ENCODE results near the gene NCK2.

Gene NCK2

DNA sequence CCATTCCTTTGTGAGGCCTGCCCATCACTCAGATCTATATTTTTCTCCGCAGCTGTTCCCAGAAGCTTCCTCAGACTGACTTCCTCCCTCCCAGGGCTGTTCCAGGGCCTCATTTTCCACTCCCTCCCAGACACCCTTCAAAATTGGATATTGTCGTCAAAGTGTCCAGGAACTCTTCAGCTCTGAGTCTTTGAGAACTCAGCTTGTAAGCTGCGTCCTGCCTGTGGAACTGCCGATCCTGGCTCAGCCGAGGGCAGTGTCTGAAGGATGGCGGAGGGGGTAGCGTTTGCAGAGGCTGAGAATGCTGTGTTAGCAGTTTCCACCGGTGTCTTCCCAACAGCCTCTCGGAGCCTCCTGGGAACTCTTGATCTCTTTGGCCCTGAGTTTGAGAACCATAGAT, 27.1 kb downstream of the NCK2 start:
- in situ Hi-C loops (cut with MboI; ENCODE audit: low pct_unique_long_range_greater_than_20kb, low sequenced_read_pairs, unreplicated experiment), result no loop called here
- DNase-seq (ENCODE audit: low spot score), result no peak
- no peak for TF ChIP-seq CTCF (IDR thresholded peaks at IDR 0.05; ENCODE audit: extremely low read depth, insufficient read depth, missing control alignments)

DNA sequence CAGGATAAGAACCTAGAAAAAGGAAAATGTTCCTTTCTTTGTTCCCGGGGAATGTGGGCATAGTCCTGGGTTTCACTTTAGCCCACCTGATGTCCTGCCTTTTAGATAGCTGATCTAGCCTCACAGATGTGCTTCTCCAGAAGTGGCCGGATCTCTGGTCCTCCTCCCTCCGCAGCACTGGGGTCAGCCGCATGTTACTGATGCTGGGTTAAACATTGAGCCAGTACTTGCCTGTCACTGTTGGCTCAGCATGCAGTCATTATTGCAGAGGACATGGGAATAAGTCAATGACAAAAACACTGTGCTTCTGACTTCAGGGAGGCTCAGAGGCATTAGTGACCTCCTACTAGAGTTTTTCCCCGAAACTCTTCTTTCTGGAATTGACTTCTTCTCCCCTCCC, 27.6 kb downstream of the NCK2 start:
- no peak for TF ChIP-seq CTCF (IDR thresholded peaks at IDR 0.05; ENCODE audit: extremely low read depth, insufficient read depth, missing control alignments)
- in situ Hi-C loops (cut with MboI; ENCODE audit: low pct_unique_long_range_greater_than_20kb, low sequenced_read_pairs, unreplicated experiment), result no loop called here
- no peak for DNase-seq (ENCODE audit: low spot score)

DNA sequence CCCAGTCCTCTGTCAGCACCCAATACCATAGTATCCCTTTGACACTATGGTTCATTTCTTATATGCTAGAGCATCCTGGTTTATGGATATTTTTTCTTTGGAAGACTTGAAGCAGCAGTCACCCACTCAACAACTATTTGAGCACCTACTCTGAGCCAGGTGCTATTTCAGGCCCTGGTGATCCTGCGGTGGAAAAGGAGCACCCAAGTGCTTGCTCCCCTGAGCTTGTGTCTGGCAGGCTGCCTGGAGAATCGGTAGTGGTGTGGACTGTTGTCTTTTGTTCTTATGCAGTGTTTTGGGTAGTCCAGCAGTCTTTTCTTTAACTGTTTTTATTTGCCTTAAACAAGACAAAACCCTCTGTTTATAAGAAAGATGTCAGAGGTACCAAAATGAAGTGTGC, 28.9 kb downstream of the NCK2 start:
- in situ Hi-C loops (cut with MboI; ENCODE audit: low pct_unique_long_range_greater_than_20kb, low sequenced_read_pairs, unreplicated experiment), result no loop called here

DNA sequence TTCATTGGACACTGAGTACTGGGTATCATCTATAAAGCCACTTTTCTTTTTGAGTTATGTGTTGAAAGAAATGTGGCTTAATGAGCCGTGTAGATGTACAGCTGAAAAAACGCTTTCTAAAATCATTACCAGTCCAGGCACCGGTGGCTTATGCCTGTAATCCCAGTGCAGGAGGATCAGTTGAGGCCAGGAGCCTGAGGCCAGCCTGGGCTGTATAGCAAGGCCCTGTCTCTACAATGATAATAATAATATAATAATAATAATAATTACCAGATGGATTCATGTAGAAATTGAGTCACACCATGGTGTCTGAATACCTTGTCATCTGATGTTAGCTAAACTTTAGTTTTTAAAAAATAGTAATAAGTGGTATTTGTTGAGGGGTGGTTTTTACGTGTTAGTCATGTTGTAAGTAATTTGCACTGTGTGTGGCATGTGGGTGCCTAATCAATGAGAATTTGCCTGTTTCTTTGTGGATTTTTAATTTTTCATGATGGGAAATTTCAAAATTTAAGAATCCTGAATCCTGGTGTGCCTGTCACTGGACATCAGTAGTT, 30.1 kb downstream of the NCK2 start:
- in situ Hi-C loops (cut with MboI; ENCODE audit: low pct_unique_long_range_greater_than_20kb, low sequenced_read_pairs, unreplicated experiment), result no loop called here
- no peak for TF ChIP-seq CTCF (IDR thresholded peaks at IDR 0.05; ENCODE audit: extremely low read depth, insufficient read depth, missing control alignments)
- DNase-seq (ENCODE audit: low spot score), result no peak

More for the DNA sequence above, 28.9 kb downstream of the NCK2 start:
- no peak for TF ChIP-seq CTCF (IDR thresholded peaks at IDR 0.05; ENCODE audit: extremely low read depth, insufficient read depth, missing control alignments)
- DNase-seq (ENCODE audit: low spot score), result no peak

- no peak for DNase-seq (ENCODE audit: low spot score)
- in situ Hi-C loops (cut with MboI; ENCODE audit: low pct_unique_long_range_greater_than_20kb, low sequenced_read_pairs, unreplicated experiment), result no loop called here
These were observed 31.3 kb downstream of the NCK2 start for GRCh38 chr2:105775809-105776559.

GRCh38 chr2:105776560-105776928, 31.8 kb downstream of the NCK2 start:
- no peak for DNase-seq (ENCODE audit: low spot score)
- no peak for TF ChIP-seq CTCF (IDR thresholded peaks at IDR 0.05; ENCODE audit: extremely low read depth, insufficient read depth, missing control alignments)
- in situ Hi-C loops (cut with MboI; ENCODE audit: low pct_unique_long_range_greater_than_20kb, low sequenced_read_pairs, unreplicated experiment), result no loop called here

More at GRCh38 chr2:105775809-105776559, 31.3 kb downstream of the NCK2 start:
- TF ChIP-seq CTCF (IDR thresholded peaks at IDR 0.05; ENCODE audit: extremely low read depth, insufficient read depth, missing control alignments), result no peak
